MM.1S (cell line): Measurements from ENCODE around the gene LGR4.

Source experiments
- DNase-seq: peaks from one replicate; pipeline ENCODE4 v3.0.0-alpha.2; 2015
- H2AFZ ChIP-seq: fragments of 300-600 bp; sonication (generic); 2 replicates; pipeline ENCODE4 v1.6.0; 2016; ENCODE audit warnings: antibody characterized with exemption, low read length
- H3F3A ChIP-seq: fragments of 300-600 bp; sonication (generic); 2 replicates; pipeline ENCODE4 v1.6.1; 2016; ENCODE audit warnings: mild to moderate bottlenecking, antibody characterized with exemption, low read length, moderate library complexity, mixed read lengths; ENCODE audit not compliant: insufficient read depth
- H3K27ac ChIP-seq: fragments of 300-600 bp; sonication (generic); 2 replicates; pipeline ENCODE4 v1.5.1; 2016; ENCODE audit warnings: mild to moderate bottlenecking, low read length
- H3K27me3 ChIP-seq: fragments of 300-600 bp; sonication (generic); replicated peaks from 2 replicates; pipeline ENCODE4 v1.6.0; 2016; ENCODE audit warnings: low read length; ENCODE audit not compliant: insufficient read depth
- H3K36me3 ChIP-seq: fragments of 300-600 bp; sonication (generic); replicated peaks from 2 replicates; pipeline ENCODE4 v1.6.1; 2016; ENCODE audit warnings: mild to moderate bottlenecking, low read length, mixed read lengths; ENCODE audit not compliant: insufficient read depth
- H3K4me1 ChIP-seq: fragments of 300-600 bp; sonication (generic); 2 replicates; pipeline ENCODE4 v1.6.1; 2016; ENCODE audit warnings: low read length, mixed read lengths
- H3K4me2 ChIP-seq: fragments of 300-600 bp; sonication (generic); 2 replicates; pipeline ENCODE4 v1.6.0; 2016; ENCODE audit warnings: low read depth, low read length
- H3K4me3 ChIP-seq: fragments of 300-600 bp; sonication (generic); 2 replicates; pipeline ENCODE4 v1.5.1; 2016; ENCODE audit warnings: low read length, mixed read lengths
- H3K79me2 ChIP-seq: fragments of 300-600 bp; sonication (generic); 2 replicates; pipeline ENCODE4 v1.6.1; 2016; ENCODE audit warnings: mixed run types, low read length, mixed read lengths
- H3K9ac ChIP-seq: fragments of 300-600 bp; sonication (generic); 2 replicates; pipeline ENCODE4 v1.6.1; 2016; ENCODE audit warnings: low read length, mixed read lengths
- H3K9me2 ChIP-seq: fragments of 300-600 bp; sonication (generic); replicated peaks from 2 replicates; pipeline ENCODE4 v1.6.1; 2016; ENCODE audit warnings: mild to moderate bottlenecking, low read length, mixed read lengths; ENCODE audit not compliant: insufficient read depth
- H3K9me3 ChIP-seq: fragments of 300-600 bp; sonication (generic); replicated peaks from 2 replicates; pipeline ENCODE4 v1.6.1; 2016; ENCODE audit warnings: mild to moderate bottlenecking, low read length, mixed read lengths; ENCODE audit not compliant: insufficient read depth
- H4K20me1 ChIP-seq: fragments of 300-600 bp; sonication (generic); 2 replicates; pipeline ENCODE4 v1.6.1; 2016; ENCODE audit warnings: mild to moderate bottlenecking, low read length, moderate library complexity, mixed read lengths; ENCODE audit not compliant: insufficient read depth
- EZH2 ChIP-seq: fragments of 300-600 bp; sonication (generic); optimal IDR thresholded peaks from 2 replicates; pipeline ENCODE3; 2017; ENCODE audit warnings: low read depth, mild to moderate bottlenecking, antibody characterized with exemption, low read length, mixed read lengths
- EZH2phosphoT487 ChIP-seq: fragments of 300-600 bp; sonication (generic); IDR thresholded peaks from 2 replicates; pipeline ENCODE4 v1.6.1; 2018; ENCODE audit warnings: antibody characterized with exemption, low read length
- TF ChIP-seq, protein P1 (sequence below): fragments of 300-600 bp; sonication (generic); IDR thresholded peaks from 2 replicates; pipeline ENCODE4 v1.5.1; 2016; ENCODE audit warnings: antibody characterized with exemption, low read length, mixed read lengths

LGR4 gene

DNA sequence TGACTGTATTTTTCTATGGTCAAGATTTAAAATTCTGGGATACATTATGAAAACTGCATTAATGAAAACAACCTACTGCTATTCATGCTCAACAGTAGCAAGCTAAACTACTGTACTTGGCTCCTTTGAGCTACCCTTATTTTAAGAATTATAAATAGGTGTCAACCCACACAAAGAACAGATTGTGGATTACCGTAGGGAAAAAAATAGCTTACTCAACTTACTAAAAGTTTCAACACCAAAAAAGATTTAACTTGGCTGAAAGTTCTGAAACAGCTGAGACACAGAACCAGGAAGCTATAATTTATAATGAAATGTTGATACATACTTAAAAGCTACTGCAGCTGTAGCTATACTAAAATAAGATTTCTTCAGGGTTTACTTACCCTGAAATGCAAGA is 23.9 kb upstream of the LGR4 start:
- no peaks in the 10 kb centered on the region for H3K9me3 ChIP-seq
- no peaks in the 10 kb centered on the region; the same call in 1 of the 2 replicates for H4K20me1 ChIP-seq
- no peak overlapping the region for H3K27ac ChIP-seq
- H3K4me3 ChIP-seq, result no peak overlapping the region
- peaks cover 11% of the 10 kb centered on the region for H3K36me3 ChIP-seq
- no peak overlapping the region for H2AFZ ChIP-seq
- TF ChIP-seq EZH2 (no peak), EZH2phosphoT487 (no peak)
- TF ChIP-seq, protein P1, sequence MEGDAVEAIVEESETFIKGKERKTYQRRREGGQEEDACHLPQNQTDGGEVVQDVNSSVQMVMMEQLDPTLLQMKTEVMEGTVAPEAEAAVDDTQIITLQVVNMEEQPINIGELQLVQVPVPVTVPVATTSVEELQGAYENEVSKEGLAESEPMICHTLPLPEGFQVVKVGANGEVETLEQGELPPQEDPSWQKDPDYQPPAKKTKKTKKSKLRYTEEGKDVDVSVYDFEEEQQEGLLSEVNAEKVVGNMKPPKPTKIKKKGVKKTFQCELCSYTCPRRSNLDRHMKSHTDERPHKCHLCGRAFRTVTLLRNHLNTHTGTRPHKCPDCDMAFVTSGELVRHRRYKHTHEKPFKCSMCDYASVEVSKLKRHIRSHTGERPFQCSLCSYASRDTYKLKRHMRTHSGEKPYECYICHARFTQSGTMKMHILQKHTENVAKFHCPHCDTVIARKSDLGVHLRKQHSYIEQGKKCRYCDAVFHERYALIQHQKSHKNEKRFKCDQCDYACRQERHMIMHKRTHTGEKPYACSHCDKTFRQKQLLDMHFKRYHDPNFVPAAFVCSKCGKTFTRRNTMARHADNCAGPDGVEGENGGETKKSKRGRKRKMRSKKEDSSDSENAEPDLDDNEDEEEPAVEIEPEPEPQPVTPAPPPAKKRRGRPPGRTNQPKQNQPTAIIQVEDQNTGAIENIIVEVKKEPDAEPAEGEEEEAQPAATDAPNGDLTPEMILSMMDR, result no peak
- H3K27me3 ChIP-seq, result no peaks in the 10 kb centered on the region
- peaks cover 19% of the 10 kb centered on the region for H3K79me2 ChIP-seq
- 0 out of 2 replicates have a peak, but pooled peaks cover 3% of the 10 kb centered on the region for H3K4me1 ChIP-seq
- no peak overlapping the region for H3K9ac ChIP-seq
- H3K9me2 ChIP-seq, result no peaks in the 10 kb centered on the region
- H3K4me2 ChIP-seq, result no peak overlapping the region
- DNase-seq, result no peak
- H3F3A ChIP-seq, result 0 out of 2 replicates have a peak, but pooled peaks cover 3% of the 10 kb centered on the region

DNA sequence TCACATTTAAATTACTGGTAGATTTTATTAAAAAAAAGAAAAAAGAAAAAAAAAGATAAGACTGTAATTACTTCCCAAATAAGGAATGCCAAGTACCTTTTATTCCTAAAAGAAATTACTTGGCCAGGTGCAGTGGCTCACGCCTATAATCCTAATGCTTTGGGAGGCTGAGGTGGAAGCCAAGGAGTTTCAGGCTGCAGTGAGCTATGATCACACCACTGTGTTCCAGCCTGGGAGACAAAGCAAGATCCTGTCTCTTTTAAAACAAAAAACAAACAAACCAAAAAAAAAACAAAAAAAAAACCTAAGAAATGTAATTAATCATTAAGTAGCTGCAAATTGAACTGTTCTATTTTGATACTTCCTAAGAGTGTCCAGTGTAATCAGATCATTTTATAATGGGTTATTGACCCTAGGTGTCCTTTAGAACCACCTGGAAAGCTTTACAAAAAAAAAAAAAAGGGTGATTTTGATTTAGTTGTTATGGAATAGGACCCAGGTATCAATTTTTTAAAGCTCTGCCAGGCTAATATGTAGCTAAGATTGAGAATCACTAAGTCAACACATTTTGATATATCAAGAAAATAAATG is 23.2 kb upstream of the LGR4 start:
- no peak overlapping the region for H3K27ac ChIP-seq
- peaks cover 19% of the 10 kb centered on the region for H3K79me2 ChIP-seq
- no peak for TF ChIP-seq EZH2
- no peak for TF ChIP-seq EZH2phosphoT487
- TF ChIP-seq, protein P1, result no peak
- H3K27me3 ChIP-seq, result no peaks in the 10 kb centered on the region
- H3K4me1 ChIP-seq, result 0 out of 2 replicates have a peak, but pooled peaks cover 3% of the 10 kb centered on the region
- no peak overlapping the region for H2AFZ ChIP-seq
- H3K9ac ChIP-seq, result no peak overlapping the region
- no peak for DNase-seq
- H3K4me3 ChIP-seq, result no peak overlapping the region
- no peaks in the 10 kb centered on the region for H3K9me3 ChIP-seq
- peaks cover 11% of the 10 kb centered on the region for H3K36me3 ChIP-seq
- no peaks in the 10 kb centered on the region; the same call in 1 of the 2 replicates for H4K20me1 ChIP-seq
- H3F3A ChIP-seq, result 0 out of 2 replicates have a peak, but pooled peaks cover 3% of the 10 kb centered on the region
- H3K9me2 ChIP-seq, result no peaks in the 10 kb centered on the region
- H3K4me2 ChIP-seq, result no peak overlapping the region

DNA sequence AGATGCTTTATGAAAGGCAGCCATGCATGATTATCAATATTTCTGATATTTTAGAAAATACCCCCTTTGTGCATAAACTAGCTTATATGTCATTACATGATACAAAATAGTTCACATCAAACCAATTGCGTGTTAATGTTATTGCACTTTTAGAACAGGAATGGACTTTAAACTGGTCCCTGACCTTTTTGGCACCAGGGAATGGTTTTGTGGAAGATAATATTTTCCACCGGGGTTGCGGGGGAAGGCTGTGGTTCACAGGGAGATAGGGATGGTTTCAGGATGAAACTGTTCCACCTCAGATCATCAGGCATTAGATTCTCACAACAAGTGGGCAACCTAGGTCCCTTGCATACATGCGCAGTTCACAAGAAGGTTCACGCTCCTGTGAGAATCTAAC is 16.5 kb upstream of the LGR4 start:
- no peaks in the 10 kb centered on the region for H3K79me2 ChIP-seq
- H2AFZ ChIP-seq, result no peak overlapping the region
- H3K9ac ChIP-seq, result no peak overlapping the region
- H3K27ac ChIP-seq, result no peak overlapping the region
- H3K9me2 ChIP-seq, result no peaks in the 10 kb centered on the region
- H3K27me3 ChIP-seq, result no peaks in the 10 kb centered on the region
- H3K4me1 ChIP-seq, result no peaks in the 10 kb centered on the region
- peaks cover 7% of the 10 kb centered on the region for H3K36me3 ChIP-seq
- TF ChIP-seq EZH2phosphoT487 (no peak), EZH2 (no peak)
- TF ChIP-seq, protein P1, result no peak
- no peak overlapping the region for H3K4me2 ChIP-seq
- no peaks in the 10 kb centered on the region for H3K9me3 ChIP-seq
- no peaks in the 10 kb centered on the region for H3F3A ChIP-seq
- H3K4me3 ChIP-seq, result no peak overlapping the region
- no peaks in the 10 kb centered on the region for H4K20me1 ChIP-seq
- DNase-seq, result no peak
